ENCODE measurements around the gene SHROOM2.

DNA sequence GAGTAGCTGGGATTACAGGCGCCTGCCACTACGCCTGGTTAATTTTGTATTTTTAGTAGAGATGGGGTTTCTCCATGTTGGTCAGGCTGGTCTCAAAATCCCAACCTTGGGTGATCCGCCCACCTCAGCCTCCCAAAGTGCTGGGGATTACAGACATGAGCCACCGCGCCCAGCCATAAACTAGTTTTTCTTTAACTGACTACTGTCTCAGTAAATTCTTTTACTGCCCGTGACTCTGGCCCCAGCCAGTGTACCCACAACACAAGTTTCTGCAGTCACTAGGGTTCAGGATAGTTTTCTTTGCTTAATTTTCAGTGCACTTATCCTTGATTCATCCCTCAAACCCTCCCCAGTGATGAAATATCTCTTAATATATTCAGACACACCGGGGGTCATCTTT is 8.3 kb downstream of the SHROOM2 start:
- no peak for TF ChIP-seq CTCF (IDR thresholded peaks at IDR 0.05; ENCODE audit: low read length)
- TF ChIP-seq EZH2phosphoT487 (IDR thresholded peaks at IDR 0.05; ENCODE audit: low read length) = no peak
- TF ChIP-seq EZH2 (optimal IDR thresholded peaks at IDR 0.05; ENCODE audit: low read depth, low read length) = no peak
